ENCODE measurements around the gene STRN4. TPM values are rescaled to one million over a fixed set of nuclear protein-coding genes. Genes with fewer than 3 reads are reported as not detected.
A peak's percentile ranks its signal among the peaks of the same experiment; 100 is the strongest.
"Not testable (repeated sequence)": the region's sequence is repeated elsewhere in the genome, so short reads cannot be mapped to it uniquely, and the experiment has no call there.

Gene STRN4
- total RNA-seq, 1 donor from 2014 or later = 105 TPM

DNA sequence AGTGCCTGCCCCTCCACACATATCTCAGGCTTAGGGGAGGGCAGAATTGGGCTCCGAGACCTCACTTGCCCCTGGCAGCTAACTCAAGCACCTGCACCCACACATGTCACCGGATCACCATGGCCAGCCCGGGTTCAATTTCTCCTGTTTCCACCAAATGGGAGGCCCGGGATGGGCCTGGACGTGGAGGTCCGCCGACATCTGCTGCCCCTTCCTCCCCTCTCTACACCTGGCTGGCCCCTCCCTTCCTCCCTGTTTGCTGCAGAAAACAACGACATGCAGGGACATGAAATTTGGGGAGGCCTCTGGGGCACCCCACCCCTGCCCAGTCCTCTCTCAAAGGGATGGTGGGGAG, 30.7 kb downstream of the STRN4 start:
- H3K9me3 Mint-ChIP-seq = no peaks in the 10 kb centered on the region
- peak overlapping the region; percentile 92 for H3K27ac Mint-ChIP-seq
- peaks cover 4% of the 10 kb centered on the region for H3K36me3 Mint-ChIP-seq
- no peak for DNase-seq (ENCODE audit: extremely low spot score, unreplicated experiment)
- TF ChIP-seq, protein P1, sequence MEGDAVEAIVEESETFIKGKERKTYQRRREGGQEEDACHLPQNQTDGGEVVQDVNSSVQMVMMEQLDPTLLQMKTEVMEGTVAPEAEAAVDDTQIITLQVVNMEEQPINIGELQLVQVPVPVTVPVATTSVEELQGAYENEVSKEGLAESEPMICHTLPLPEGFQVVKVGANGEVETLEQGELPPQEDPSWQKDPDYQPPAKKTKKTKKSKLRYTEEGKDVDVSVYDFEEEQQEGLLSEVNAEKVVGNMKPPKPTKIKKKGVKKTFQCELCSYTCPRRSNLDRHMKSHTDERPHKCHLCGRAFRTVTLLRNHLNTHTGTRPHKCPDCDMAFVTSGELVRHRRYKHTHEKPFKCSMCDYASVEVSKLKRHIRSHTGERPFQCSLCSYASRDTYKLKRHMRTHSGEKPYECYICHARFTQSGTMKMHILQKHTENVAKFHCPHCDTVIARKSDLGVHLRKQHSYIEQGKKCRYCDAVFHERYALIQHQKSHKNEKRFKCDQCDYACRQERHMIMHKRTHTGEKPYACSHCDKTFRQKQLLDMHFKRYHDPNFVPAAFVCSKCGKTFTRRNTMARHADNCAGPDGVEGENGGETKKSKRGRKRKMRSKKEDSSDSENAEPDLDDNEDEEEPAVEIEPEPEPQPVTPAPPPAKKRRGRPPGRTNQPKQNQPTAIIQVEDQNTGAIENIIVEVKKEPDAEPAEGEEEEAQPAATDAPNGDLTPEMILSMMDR (conservative IDR thresholded peaks at IDR 0.05) = no peak
- peaks cover 13% of the 10 kb centered on the region for H3K4me1 Mint-ChIP-seq (ENCODE audit: unreplicated experiment)
- H3K27me3 Mint-ChIP-seq = no peaks in the 10 kb centered on the region
- peak overlapping the region; percentile 97 for H3K4me3 Mint-ChIP-seq

DNA sequence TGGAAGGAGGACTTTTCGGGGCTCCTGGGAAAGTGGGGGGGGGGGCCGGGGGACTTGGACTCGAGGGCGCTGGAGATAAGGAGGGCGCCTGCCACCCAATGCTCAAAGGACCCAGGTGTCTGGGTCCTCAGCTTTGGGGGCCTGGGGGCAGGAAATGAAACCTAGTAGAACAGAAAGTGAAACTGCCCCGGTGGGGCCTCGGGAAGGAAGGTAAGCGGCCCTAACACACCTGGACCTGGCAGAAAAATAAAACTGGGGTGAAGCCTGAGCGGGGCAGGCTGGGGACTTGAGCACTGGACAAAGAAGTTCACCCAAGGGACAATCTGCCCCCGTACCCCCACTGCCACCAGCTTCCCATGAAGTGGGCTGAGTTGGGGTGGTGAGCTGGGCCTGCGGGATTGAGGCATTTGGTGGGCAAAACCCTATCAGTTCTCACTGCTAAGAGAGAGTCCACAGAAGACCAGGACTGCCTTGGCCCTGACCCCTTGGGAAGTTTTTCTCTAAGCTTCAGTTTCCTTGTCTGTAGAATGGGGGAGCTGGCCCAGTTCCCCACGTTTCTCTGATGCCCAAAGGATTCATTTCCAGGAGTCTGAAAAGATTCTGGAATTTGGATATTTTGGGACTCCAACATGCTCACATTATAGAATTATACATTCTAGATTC, 31.7 kb downstream of the STRN4 start:
- Mint-ChIP-seq H3K36me3 (peaks cover 4% of the 10 kb centered on the region), H3K4me1 (ENCODE audit: unreplicated experiment) (peaks cover 13% of the 10 kb centered on the region), H3K9me3 (no peaks in the 10 kb centered on the region), H3K27ac (peak overlapping the region; percentile 92), H3K4me3 (peak overlapping the region; percentile 97), H3K27me3 (no peaks in the 10 kb centered on the region)
- no peak for DNase-seq (ENCODE audit: extremely low spot score, unreplicated experiment)
- TF ChIP-seq, protein P1 (conservative IDR thresholded peaks at IDR 0.05) = no peak

DNA sequence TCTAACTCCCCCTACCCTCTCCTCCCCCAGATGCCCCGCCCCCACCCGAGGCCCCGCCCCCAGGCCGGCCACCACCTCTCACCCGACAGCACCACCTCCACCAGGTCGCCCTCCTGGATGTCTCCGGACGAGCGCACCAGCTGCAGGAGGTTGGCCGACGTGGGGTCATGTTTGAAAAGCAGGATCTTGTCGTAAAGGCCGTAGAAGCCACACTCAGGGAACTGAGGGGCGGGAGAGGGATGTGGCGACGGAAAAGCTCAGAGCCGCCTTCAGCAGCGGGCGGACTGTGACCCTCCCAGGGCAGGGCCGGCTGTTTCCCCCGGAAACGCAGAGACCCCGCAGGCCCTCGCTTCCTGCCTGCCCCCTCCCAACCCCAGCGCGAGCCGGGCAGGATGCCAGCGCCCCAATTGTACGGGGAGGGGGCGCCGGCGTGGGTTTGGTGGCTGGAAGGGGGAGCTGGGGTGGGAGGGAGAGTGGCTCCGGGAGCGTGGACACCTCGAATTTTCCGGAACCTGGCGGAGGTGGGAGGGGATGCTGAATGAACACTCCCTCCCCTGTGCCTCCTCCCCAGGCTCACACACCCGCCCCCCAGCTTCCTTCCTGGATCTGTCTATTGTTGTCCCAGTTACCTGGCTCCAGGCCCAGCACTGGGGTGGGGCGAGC, 32.3 kb downstream of the STRN4 start:
- Mint-ChIP-seq H3K4me1 (ENCODE audit: unreplicated experiment) (peaks cover 13% of the 10 kb centered on the region), H3K27ac (peak overlapping the region; percentile 92), H3K36me3 (peaks cover 4% of the 10 kb centered on the region), H3K4me3 (peak overlapping the region; percentile 97), H3K27me3 (no peaks in the 10 kb centered on the region), H3K9me3 (no peaks in the 10 kb centered on the region)
- DNase-seq (ENCODE audit: extremely low spot score, unreplicated experiment) = no peak
- TF ChIP-seq, protein P1 (conservative IDR thresholded peaks at IDR 0.05) = no peak

DNA sequence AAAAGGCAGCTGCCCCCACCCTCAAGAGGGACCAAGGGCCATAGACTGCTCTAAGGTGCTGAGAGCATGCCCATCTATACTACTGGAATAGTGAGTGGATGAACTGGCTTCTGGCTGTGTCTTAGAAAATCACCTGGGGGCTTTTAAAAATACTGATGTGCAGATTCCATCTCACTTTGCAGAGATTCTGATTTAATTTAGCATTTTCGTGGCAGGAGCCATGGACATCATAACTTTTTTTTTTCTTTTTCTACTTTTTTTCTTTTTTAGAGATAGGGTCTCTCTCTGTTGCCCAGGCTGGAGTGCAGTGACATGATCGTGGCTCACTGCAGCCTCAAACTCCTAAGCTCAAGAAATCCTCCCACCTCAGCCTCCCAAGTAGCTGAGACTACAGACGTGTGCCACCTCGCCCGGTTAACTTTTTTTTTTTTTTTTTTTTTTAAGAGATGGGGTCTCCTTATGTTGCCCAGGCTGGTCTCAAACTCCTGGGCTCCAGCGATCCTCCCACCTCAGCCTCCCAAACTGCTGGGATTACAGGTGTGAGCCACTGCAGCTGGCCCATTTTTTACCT, 33.4 kb downstream of the STRN4 start:
- H3K27me3 Mint-ChIP-seq; DNase-seq (ENCODE audit: extremely low spot score, unreplicated experiment); H3K9me3 Mint-ChIP-seq; H3K36me3 Mint-ChIP-seq: not testable (repeated sequence)
- peak overlapping the region; percentile 49 for H3K4me3 Mint-ChIP-seq
- peaks cover 13% of the 10 kb centered on the region for H3K4me1 Mint-ChIP-seq (ENCODE audit: unreplicated experiment)
- peak overlapping the region; percentile 64 for H3K27ac Mint-ChIP-seq

DNA sequence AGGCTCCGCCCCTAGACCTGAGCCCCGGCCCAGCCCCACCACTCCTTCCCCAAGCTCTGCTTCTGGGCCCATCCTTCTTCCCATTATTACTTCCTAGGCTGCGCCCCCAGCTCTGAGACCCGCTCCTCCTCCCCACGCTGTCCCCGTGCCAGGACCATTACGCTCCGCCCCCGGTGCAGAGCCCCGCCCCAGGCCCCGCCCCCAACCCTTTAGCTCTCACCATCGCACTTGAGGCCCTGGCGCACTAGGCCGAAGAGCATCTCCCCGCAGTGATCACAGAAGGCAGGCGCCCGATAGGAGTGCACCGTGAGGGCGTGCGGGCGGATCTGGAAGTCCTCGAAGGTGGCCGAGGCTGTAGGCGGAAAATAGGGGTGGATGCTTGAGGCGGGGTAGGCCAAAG, 35.6 kb downstream of the STRN4 start:
- Mint-ChIP-seq H3K27ac (no peak overlapping the region), H3K27me3 (no peaks in the 10 kb centered on the region), H3K4me3 (no peak overlapping the region), H3K36me3 (peaks cover 4% of the 10 kb centered on the region), H3K9me3 (no peaks in the 10 kb centered on the region), H3K4me1 (ENCODE audit: unreplicated experiment) (peaks cover 13% of the 10 kb centered on the region)
- DNase-seq (ENCODE audit: extremely low spot score, unreplicated experiment) = no peak
- TF ChIP-seq, protein P1 (conservative IDR thresholded peaks at IDR 0.05) = no peak

DNA sequence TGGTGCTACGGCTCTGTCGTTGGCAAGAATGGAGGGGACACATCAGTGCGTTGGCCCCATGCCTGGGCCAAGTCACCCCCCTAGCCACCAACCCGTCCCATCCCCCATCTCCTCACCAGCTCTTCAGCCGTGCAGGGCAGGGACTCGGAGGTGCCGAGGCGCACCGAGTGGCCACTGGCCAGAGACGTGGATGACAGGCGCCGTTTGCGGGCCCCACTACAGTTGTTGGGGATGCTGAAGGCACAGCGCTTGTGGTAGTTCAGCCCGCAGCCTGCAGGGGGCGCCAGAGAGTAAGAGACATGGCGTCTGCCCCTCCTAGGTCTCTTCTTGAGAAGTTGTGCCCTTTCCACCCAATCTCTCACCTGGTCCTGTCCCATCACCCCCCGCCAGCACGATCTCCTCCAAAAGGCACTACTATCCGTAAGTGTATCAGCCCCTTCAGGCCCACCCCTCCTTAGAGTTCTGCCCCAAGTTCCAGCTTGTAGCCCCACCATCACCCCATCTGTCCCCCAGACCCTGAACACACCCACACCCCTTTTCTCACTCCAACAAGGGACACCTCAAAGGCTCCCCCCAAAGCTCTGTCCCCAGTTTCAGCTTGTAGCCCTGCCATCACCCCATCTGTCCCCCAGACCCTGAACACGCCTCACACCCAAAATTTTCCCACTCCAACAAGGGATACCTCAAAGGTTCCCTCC, 41.7 kb downstream of the STRN4 start:
- DNase-seq (ENCODE audit: extremely low spot score, unreplicated experiment) = no peak
- Mint-ChIP-seq H3K4me3 (no peak overlapping the region), H3K36me3 (peaks cover 9% of the 10 kb centered on the region), H3K9me3 (no peaks in the 10 kb centered on the region), H3K27ac (no peak overlapping the region), H3K27me3 (no peaks in the 10 kb centered on the region), H3K4me1 (ENCODE audit: unreplicated experiment) (no peaks in the 10 kb centered on the region)
- TF ChIP-seq, protein P1 (conservative IDR thresholded peaks at IDR 0.05) = peak; percentile 90
